Left ventricle myocardium inferior (tissue), 1 donor: ENCODE data around the gene KLLN. TPM values are rescaled to one million over a fixed set of nuclear protein-coding genes. Genes with fewer than 3 reads are reported as not detected.
A peak's percentile ranks its signal among the peaks of the same experiment; 100 is the strongest.
"Not testable (repeated sequence)": the region's sequence is repeated elsewhere in the genome, so short reads cannot be mapped to it uniquely, and the experiment has no call there.

Source experiments
- DNase-seq: peaks from one replicate; pipeline ENCODE4 v3.0.0-alpha.2; 2020
- H3K27ac ChIP-seq: fragments of 200-600 bp; replicated peaks from 2 replicates; pipeline ENCODE4 v1.8.0; 2021
- H3K27me3 ChIP-seq: fragments of 200-600 bp; 2 replicates; pipeline ENCODE4 v1.8.0; 2021; ENCODE audit warnings: low read depth
- H3K36me3 ChIP-seq: fragments of 200-600 bp; 2 replicates; pipeline ENCODE4 v1.8.0; 2021
- H3K4me1 ChIP-seq: fragments of 200-600 bp; 2 replicates; pipeline ENCODE4 v1.8.0; 2021
- H3K4me3 ChIP-seq: fragments of 200-600 bp; 2 replicates; pipeline ENCODE4 v1.8.0; 2021; ENCODE audit warnings: mild to moderate bottlenecking, moderate library complexity
- H3K9me3 ChIP-seq: fragments of 200-600 bp; replicated peaks from 2 replicates; pipeline ENCODE4 v1.8.0; 2021
- CTCF ChIP-seq: fragments of 200-600 bp; IDR thresholded peaks from 2 replicates; pipeline ENCODE4 v1.8.0; 2021; ENCODE audit warnings: antibody characterized with exemption, mild to moderate bottlenecking, borderline replicate concordance
- intact Hi-C: fragments of 100-400 bp; cut with micrococcal nuclease; formaldehyde crosslinking; loops from one replicate; pipeline ENCODE4 v1.11.0; 2022
- total RNA-seq: library from RNA; stranded (reverse); fragmentation: NEBNext Ultra II Directional; extraction: Animal tissue kit (Norgen Biotek cat#: 25700); gene quantifications from one replicate; pipeline ENCODE4 v1.2.1, GENCODE V29; 2021
- donor health status: DM: no; HTN: yes; CAD: no; lungs with severe emphysema.

The KLLN gene
- total RNA-seq, 1 donor from 2014 or later: 0.19 TPM

GRCh38 chr10:87878664-87879459 lies 15.5 kb upstream of the KLLN start:
- H3K36me3 ChIP-seq: peaks cover 22% of the 10 kb centered on the region
- no peaks in the 10 kb centered on the region for H3K27me3 ChIP-seq
- TF ChIP-seq CTCF: no peak
- H3K4me1 ChIP-seq: peaks cover 85% of the 10 kb centered on the region
- no peak overlapping the region for H3K27ac ChIP-seq
- intact Hi-C loops: no loop called here
- no peak for DNase-seq
- H3K4me3 ChIP-seq: no peak overlapping the region
- peaks cover 6% of the 10 kb centered on the region for H3K9me3 ChIP-seq

- no peaks in the 10 kb centered on the region for H3K27me3 ChIP-seq
- peaks cover under 1% of the 10 kb centered on the region for H3K9me3 ChIP-seq
- H3K36me3 ChIP-seq: peaks cover 19% of the 10 kb centered on the region
- H3K27ac ChIP-seq: no peak overlapping the region
- TF ChIP-seq CTCF: no peak
- DNase-seq: no peak
- intact Hi-C loops: no loop called here
- peak overlapping the region; percentile 19 for H3K4me3 ChIP-seq
- H3K4me1 ChIP-seq: peaks cover 95% of the 10 kb centered on the region
These were observed 12.7 kb upstream of the KLLN start for GRCh38 chr10:87875929-87876571.

- Histone ChIP-seq H3K4me3 (peak overlapping the region; percentile 19), H3K27me3 (no peaks in the 10 kb centered on the region), H3K4me1 (peaks cover 99% of the 10 kb centered on the region), H3K27ac (no peak overlapping the region), H3K9me3 (no peaks in the 10 kb centered on the region), H3K36me3 (peaks cover 5% of the 10 kb centered on the region)
- no peak for DNase-seq
- TF ChIP-seq CTCF: no peak
- intact Hi-C loops: no loop called here
These were observed 10.3 kb upstream of the KLLN start for GRCh38 chr10:87873656-87874055.

GRCh38 chr10:87872828-87873227 lies 9.5 kb upstream of the KLLN start:
- TF ChIP-seq CTCF: no peak
- Histone ChIP-seq H3K36me3 (no peaks in the 10 kb centered on the region), H3K4me3 (peak overlapping the region; percentile 19), H3K27me3 (no peaks in the 10 kb centered on the region), H3K9me3 (no peaks in the 10 kb centered on the region), H3K4me1 (peaks cover 99% of the 10 kb centered on the region), H3K27ac (no peak overlapping the region)
- intact Hi-C loops: no loop called here
- no peak for DNase-seq

GRCh38 chr10:87869773-87870551 lies 6.6 kb upstream of the KLLN start:
- intact Hi-C loops: loop anchor here (10.0 kb wide), 3 partner anchors 85 to 385 kb away; no protein-coding TSS in a partner anchor
- H3K4me3 ChIP-seq: peak overlapping the region; percentile 86
- TF ChIP-seq CTCF: no peak
- no peaks in the 10 kb centered on the region for H3K9me3 ChIP-seq
- H3K4me1 ChIP-seq: peaks cover 92% of the 10 kb centered on the region
- no peaks in the 10 kb centered on the region for H3K36me3 ChIP-seq
- H3K27ac ChIP-seq: peak overlapping the region; percentile 100
- no peaks in the 10 kb centered on the region for H3K27me3 ChIP-seq
- DNase-seq: no peak

GRCh38 chr10:87869139-87869538 lies 5.8 kb upstream of the KLLN start:
- H3K4me1 ChIP-seq: peaks cover 92% of the 10 kb centered on the region
- H3K27me3 ChIP-seq, H3K36me3 ChIP-seq, DNase-seq, H3K9me3 ChIP-seq: not testable (repeated sequence)
- peak overlapping the region; percentile 100 for H3K27ac ChIP-seq
- peak overlapping the region; percentile 86 for H3K4me3 ChIP-seq
- intact Hi-C loops: loop anchor here (10.0 kb wide), 3 partner anchors 86 to 386 kb away; no protein-coding TSS in a partner anchor
